ENCODE measurements around the gene TRPV5.

DNA sequence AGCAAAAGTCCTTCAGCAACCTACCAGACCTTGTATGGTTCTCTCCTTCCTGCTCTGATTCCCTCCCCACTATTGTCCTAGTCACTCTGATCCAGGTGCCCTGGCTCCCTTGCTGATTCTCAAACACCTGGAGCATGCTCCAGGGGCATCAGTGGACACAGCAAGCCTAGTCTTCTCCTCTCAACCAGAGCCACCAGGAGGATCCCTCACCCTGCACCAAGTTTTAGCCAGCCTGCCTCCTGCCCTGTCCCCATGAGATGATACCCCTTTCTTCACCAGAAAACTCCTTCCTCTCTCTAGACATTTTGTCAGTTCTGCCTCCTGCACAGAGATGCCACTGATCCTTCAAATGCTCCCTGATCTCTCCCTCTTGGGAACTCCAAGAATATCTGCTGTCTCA, 16.7 kb upstream of the TRPV5 start:
- TF ChIP-seq, protein P1, sequence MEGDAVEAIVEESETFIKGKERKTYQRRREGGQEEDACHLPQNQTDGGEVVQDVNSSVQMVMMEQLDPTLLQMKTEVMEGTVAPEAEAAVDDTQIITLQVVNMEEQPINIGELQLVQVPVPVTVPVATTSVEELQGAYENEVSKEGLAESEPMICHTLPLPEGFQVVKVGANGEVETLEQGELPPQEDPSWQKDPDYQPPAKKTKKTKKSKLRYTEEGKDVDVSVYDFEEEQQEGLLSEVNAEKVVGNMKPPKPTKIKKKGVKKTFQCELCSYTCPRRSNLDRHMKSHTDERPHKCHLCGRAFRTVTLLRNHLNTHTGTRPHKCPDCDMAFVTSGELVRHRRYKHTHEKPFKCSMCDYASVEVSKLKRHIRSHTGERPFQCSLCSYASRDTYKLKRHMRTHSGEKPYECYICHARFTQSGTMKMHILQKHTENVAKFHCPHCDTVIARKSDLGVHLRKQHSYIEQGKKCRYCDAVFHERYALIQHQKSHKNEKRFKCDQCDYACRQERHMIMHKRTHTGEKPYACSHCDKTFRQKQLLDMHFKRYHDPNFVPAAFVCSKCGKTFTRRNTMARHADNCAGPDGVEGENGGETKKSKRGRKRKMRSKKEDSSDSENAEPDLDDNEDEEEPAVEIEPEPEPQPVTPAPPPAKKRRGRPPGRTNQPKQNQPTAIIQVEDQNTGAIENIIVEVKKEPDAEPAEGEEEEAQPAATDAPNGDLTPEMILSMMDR (IDR thresholded peaks at IDR 0.05; ENCODE audit: low read depth, low read length, missing input control): no peak
- no peak for TF ChIP-seq SP1 (IDR thresholded peaks at IDR 0.05)
- no peak for TF ChIP-seq HNF4G (IDR thresholded peaks at IDR 0.05)
- TF ChIP-seq EGR1 (IDR thresholded peaks at IDR 0.05; ENCODE audit: low read depth in 2 of 2): no peak
- TF ChIP-seq, protein P2, sequence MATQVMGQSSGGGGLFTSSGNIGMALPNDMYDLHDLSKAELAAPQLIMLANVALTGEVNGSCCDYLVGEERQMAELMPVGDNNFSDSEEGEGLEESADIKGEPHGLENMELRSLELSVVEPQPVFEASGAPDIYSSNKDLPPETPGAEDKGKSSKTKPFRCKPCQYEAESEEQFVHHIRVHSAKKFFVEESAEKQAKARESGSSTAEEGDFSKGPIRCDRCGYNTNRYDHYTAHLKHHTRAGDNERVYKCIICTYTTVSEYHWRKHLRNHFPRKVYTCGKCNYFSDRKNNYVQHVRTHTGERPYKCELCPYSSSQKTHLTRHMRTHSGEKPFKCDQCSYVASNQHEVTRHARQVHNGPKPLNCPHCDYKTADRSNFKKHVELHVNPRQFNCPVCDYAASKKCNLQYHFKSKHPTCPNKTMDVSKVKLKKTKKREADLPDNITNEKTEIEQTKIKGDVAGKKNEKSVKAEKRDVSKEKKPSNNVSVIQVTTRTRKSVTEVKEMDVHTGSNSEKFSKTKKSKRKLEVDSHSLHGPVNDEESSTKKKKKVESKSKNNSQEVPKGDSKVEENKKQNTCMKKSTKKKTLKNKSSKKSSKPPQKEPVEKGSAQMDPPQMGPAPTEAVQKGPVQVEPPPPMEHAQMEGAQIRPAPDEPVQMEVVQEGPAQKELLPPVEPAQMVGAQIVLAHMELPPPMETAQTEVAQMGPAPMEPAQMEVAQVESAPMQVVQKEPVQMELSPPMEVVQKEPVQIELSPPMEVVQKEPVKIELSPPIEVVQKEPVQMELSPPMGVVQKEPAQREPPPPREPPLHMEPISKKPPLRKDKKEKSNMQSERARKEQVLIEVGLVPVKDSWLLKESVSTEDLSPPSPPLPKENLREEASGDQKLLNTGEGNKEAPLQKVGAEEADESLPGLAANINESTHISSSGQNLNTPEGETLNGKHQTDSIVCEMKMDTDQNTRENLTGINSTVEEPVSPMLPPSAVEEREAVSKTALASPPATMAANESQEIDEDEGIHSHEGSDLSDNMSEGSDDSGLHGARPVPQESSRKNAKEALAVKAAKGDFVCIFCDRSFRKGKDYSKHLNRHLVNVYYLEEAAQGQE (IDR thresholded peaks at IDR 0.05): no peak
- TF ChIP-seq, protein P3, sequence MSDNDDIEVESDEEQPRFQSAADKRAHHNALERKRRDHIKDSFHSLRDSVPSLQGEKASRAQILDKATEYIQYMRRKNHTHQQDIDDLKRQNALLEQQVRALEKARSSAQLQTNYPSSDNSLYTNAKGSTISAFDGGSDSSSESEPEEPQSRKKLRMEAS (IDR thresholded peaks at IDR 0.05): no peak
- no peak for TF ChIP-seq YY1 (IDR thresholded peaks at IDR 0.05)
- no peak for TF ChIP-seq FOXA1 (IDR thresholded peaks at IDR 0.05)

Measured in liver (tissue), 3 donors.